ENCODE results near the gene CASQ2. TPM values are rescaled to one million over a fixed set of nuclear protein-coding genes. Genes with fewer than 3 reads are reported as not detected.
"Not testable (repeated sequence)": the region's sequence is repeated elsewhere in the genome, so short reads cannot be mapped to it uniquely, and the experiment has no call there.

Gene CASQ2
- total RNA-seq, 1 donor from 2014 or later = not detected

DNA sequence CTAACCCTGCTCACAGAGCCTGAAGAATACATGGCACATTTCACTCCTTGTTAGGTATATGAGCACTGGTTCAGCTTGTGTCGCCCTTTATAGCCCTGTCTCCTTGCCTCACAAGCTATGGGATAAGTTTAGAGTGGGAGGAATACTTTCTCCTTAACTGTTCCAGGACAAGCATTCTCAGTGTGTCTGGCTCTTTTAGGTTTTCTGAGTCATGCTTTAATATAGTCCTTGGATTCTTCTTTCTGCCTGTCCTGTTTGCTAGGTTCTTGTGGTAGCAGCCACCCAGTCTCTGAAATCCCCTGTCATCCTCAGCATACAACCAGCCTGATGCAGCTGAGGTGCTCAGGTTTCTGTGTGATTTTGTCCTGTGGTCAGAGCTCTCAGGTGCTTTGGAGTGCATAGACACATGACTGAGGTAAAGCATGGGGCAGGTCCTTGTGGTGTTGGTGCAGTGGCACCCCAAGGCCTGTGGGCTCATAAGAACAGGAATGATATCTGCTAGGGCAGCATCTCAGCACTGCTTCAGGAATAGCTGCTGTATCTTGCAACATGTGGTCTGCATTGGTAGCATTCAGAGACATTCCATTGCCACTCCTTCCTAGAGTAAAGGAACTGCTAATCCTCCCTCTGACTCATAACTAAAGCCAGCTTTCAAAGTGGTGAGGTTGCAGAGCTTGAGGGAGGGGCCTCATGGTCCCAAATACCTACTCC, 14.2 kb upstream of the CASQ2 start:
- Mint-ChIP-seq H3K27ac (no peak overlapping the region), H3K4me3 (ENCODE audit: low read depth) (no peak overlapping the region), H3K27me3 (no peaks in the 10 kb centered on the region), H3K9me3 (ENCODE audit: low read depth) (peaks cover 11% of the 10 kb centered on the region), H3K4me1 (ENCODE audit: low read depth) (no peaks in the 10 kb centered on the region), H3K36me3 (ENCODE audit: insufficient read depth) (no peaks in the 10 kb centered on the region)
- no peak for DNase-seq (ENCODE audit: low spot score, unreplicated experiment)
- TF ChIP-seq, protein P1, sequence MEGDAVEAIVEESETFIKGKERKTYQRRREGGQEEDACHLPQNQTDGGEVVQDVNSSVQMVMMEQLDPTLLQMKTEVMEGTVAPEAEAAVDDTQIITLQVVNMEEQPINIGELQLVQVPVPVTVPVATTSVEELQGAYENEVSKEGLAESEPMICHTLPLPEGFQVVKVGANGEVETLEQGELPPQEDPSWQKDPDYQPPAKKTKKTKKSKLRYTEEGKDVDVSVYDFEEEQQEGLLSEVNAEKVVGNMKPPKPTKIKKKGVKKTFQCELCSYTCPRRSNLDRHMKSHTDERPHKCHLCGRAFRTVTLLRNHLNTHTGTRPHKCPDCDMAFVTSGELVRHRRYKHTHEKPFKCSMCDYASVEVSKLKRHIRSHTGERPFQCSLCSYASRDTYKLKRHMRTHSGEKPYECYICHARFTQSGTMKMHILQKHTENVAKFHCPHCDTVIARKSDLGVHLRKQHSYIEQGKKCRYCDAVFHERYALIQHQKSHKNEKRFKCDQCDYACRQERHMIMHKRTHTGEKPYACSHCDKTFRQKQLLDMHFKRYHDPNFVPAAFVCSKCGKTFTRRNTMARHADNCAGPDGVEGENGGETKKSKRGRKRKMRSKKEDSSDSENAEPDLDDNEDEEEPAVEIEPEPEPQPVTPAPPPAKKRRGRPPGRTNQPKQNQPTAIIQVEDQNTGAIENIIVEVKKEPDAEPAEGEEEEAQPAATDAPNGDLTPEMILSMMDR (IDR thresholded peaks at IDR 0.05; ENCODE audit: unreplicated experiment) = no peak

- no peak for DNase-seq (ENCODE audit: low spot score, unreplicated experiment)
- H3K36me3 Mint-ChIP-seq (ENCODE audit: insufficient read depth) = no peaks in the 10 kb centered on the region
- TF ChIP-seq, protein P1 (IDR thresholded peaks at IDR 0.05; ENCODE audit: unreplicated experiment) = no peak
- no peak overlapping the region for H3K27ac Mint-ChIP-seq
- H3K9me3 Mint-ChIP-seq (ENCODE audit: low read depth) = peaks cover 6% of the 10 kb centered on the region
- H3K4me1 Mint-ChIP-seq (ENCODE audit: low read depth) = no peaks in the 10 kb centered on the region
- no peak overlapping the region for H3K4me3 Mint-ChIP-seq (ENCODE audit: low read depth)
- H3K27me3 Mint-ChIP-seq = no peaks in the 10 kb centered on the region
Observed at GRCh38 chr1:115781851-115782250, 13.3 kb upstream of the CASQ2 start.

DNA sequence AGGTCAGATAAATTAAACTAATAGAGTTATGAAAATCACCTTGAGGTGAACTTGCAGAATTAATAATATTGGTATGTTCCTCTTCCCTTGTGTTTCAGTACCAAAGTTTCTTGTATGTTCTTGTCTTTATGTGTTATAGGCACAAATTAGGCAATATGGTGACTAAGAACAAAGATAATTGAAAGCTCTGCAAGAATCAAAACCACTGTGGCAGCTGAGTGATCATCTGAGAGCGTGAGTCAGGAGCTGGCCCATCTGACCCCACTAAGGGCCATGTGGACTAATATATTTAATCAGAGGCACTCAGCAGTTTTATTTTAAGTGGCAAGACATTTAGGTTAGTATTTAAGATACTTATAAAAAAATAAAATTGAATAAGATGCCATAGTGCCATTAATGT, 12.8 kb upstream of the CASQ2 start:
- H3K4me1 Mint-ChIP-seq (ENCODE audit: low read depth) = no peaks in the 10 kb centered on the region
- H3K36me3 Mint-ChIP-seq (ENCODE audit: insufficient read depth) = no peaks in the 10 kb centered on the region
- TF ChIP-seq, protein P1 (IDR thresholded peaks at IDR 0.05; ENCODE audit: unreplicated experiment) = no peak
- DNase-seq (ENCODE audit: low spot score, unreplicated experiment) = no peak
- no peaks in the 10 kb centered on the region for H3K27me3 Mint-ChIP-seq
- no peak overlapping the region for H3K4me3 Mint-ChIP-seq (ENCODE audit: low read depth)
- no peak overlapping the region for H3K27ac Mint-ChIP-seq
- H3K9me3 Mint-ChIP-seq (ENCODE audit: low read depth) = peaks cover 3% of the 10 kb centered on the region

GRCh38 chr1:115780655-115781054, 12.1 kb upstream of the CASQ2 start:
- not testable (repeated sequence) for H3K27ac Mint-ChIP-seq; H3K36me3 Mint-ChIP-seq (ENCODE audit: insufficient read depth); DNase-seq (ENCODE audit: low spot score, unreplicated experiment); H3K4me3 Mint-ChIP-seq (ENCODE audit: low read depth); H3K27me3 Mint-ChIP-seq; H3K4me1 Mint-ChIP-seq (ENCODE audit: low read depth); H3K9me3 Mint-ChIP-seq (ENCODE audit: low read depth)

- not testable (repeated sequence) for H3K4me3 Mint-ChIP-seq (ENCODE audit: low read depth); H3K9me3 Mint-ChIP-seq (ENCODE audit: low read depth); DNase-seq (ENCODE audit: low spot score, unreplicated experiment); H3K4me1 Mint-ChIP-seq (ENCODE audit: low read depth); H3K27ac Mint-ChIP-seq; H3K27me3 Mint-ChIP-seq; H3K36me3 Mint-ChIP-seq (ENCODE audit: insufficient read depth)
Observed at GRCh38 chr1:115779075-115779474, 10.6 kb upstream of the CASQ2 start.

GRCh38 chr1:115771847-115772457, 3.4 kb upstream of the CASQ2 start:
- DNase-seq (ENCODE audit: low spot score, unreplicated experiment) = peak; percentile 43
- Mint-ChIP-seq H3K36me3 (ENCODE audit: insufficient read depth) (no peaks in the 10 kb centered on the region), H3K9me3 (ENCODE audit: low read depth) (no peaks in the 10 kb centered on the region), H3K4me3 (ENCODE audit: low read depth) (peak overlapping the region; percentile 51), H3K27me3 (peaks cover 13% of the 10 kb centered on the region), H3K4me1 (ENCODE audit: low read depth) (peaks cover 10% of the 10 kb centered on the region), H3K27ac (peak overlapping the region; percentile 92)
- TF ChIP-seq, protein P1 (IDR thresholded peaks at IDR 0.05; ENCODE audit: unreplicated experiment) = peak; percentile 80
